Mesothelial cell of epicardium (in vitro differentiated cells): Measurements from ENCODE around the gene DMD. TPM values are rescaled to one million over a fixed set of nuclear protein-coding genes. Genes with fewer than 3 reads are reported as not detected.

Source experiments
- DNase-seq, 2 experiments: peaks; one replicate each; pipeline ENCODE4 v3.0.0; 2021; ENCODE audit warnings: low spot score in 2 of 2; ENCODE audit not compliant: unreplicated experiment in 2 of 2
- H3K27ac Mint-ChIP-seq: 2 replicates; pipeline ENCODE4 v1.8.0; 2021; ENCODE audit warnings: mixed read lengths
- H3K27me3 Mint-ChIP-seq: 2 replicates; pipeline ENCODE4 v1.8.0; 2021; ENCODE audit warnings: low read depth, mixed read lengths
- H3K36me3 Mint-ChIP-seq: 2 replicates; pipeline ENCODE4 v1.8.0; 2021; ENCODE audit warnings: mixed read lengths
- H3K4me1 Mint-ChIP-seq: 2 replicates; pipeline ENCODE4 v1.8.0; 2021; ENCODE audit warnings: mixed read lengths
- H3K4me3 Mint-ChIP-seq: 2 replicates; pipeline ENCODE4 v1.8.0; 2021; ENCODE audit warnings: mild to moderate bottlenecking, moderate library complexity, mixed read lengths
- H3K9me3 Mint-ChIP-seq: 2 replicates; pipeline ENCODE4 v1.8.0; 2021; ENCODE audit warnings: mixed read lengths
- CTCF ChIP-seq: fragments of 200-600 bp; sonication (generic); IDR thresholded peaks from one replicate; pipeline ENCODE4 v1.5.0; 2021; ENCODE audit warnings: antibody characterized with exemption; ENCODE audit not compliant: unreplicated experiment
- total RNA-seq: library from RNA; stranded (reverse); gene quantifications from 3 replicates; pipeline ENCODE4 v1.2.1, GENCODE V29; 2021

The DMD gene
- total RNA-seq, 1 donor from 2014 or later, result 79.4 TPM

- Mint-ChIP-seq H3K4me1 (no peaks in the 10 kb centered on the region), H3K4me3 (no peak overlapping the region), H3K36me3 (peaks cover 8% of the 10 kb centered on the region), H3K27me3 (no peaks in the 10 kb centered on the region), H3K27ac (no peak overlapping the region), H3K9me3 (peaks cover 11% of the 10 kb centered on the region)
- TF ChIP-seq CTCF, result no peak
- DNase-seq, result no peak
These were observed 759.2 kb downstream of the DMD start for GRCh38 chrX:32451954-32452695.

GRCh38 chrX:32448945-32449344 is 762.4 kb downstream of the DMD start:
- DNase-seq, result no peak
- Mint-ChIP-seq H3K4me1 (no peaks in the 10 kb centered on the region), H3K9me3 (peaks cover 9% of the 10 kb centered on the region), H3K4me3 (no peak overlapping the region), H3K36me3 (peaks cover 3% of the 10 kb centered on the region), H3K27ac (no peak overlapping the region), H3K27me3 (no peaks in the 10 kb centered on the region)
- TF ChIP-seq CTCF, result no peak

GRCh38 chrX:32448320-32448719 is 763.0 kb downstream of the DMD start:
- no peak for TF ChIP-seq CTCF
- peaks cover 9% of the 10 kb centered on the region for H3K9me3 Mint-ChIP-seq
- no peak overlapping the region for H3K27ac Mint-ChIP-seq
- H3K4me3 Mint-ChIP-seq, result no peak overlapping the region
- H3K36me3 Mint-ChIP-seq, result peaks cover 3% of the 10 kb centered on the region
- no peaks in the 10 kb centered on the region for H3K27me3 Mint-ChIP-seq
- DNase-seq, result no peak
- no peaks in the 10 kb centered on the region for H3K4me1 Mint-ChIP-seq

- Mint-ChIP-seq H3K9me3 (peaks cover 9% of the 10 kb centered on the region), H3K36me3 (peaks cover 2% of the 10 kb centered on the region), H3K27ac (no peak overlapping the region), H3K27me3 (no peaks in the 10 kb centered on the region), H3K4me3 (no peak overlapping the region), H3K4me1 (no peaks in the 10 kb centered on the region)
- DNase-seq, result no peak
- no peak for TF ChIP-seq CTCF
These were observed 763.7 kb downstream of the DMD start for GRCh38 chrX:32447640-32448039.

GRCh38 chrX:32443841-32444240 is 767.5 kb downstream of the DMD start:
- Mint-ChIP-seq H3K4me1 (no peaks in the 10 kb centered on the region), H3K4me3 (no peak overlapping the region), H3K27ac (no peak overlapping the region), H3K9me3 (no peaks in the 10 kb centered on the region), H3K27me3 (no peaks in the 10 kb centered on the region), H3K36me3 (no peaks in the 10 kb centered on the region)
- no peak for DNase-seq
- no peak for TF ChIP-seq CTCF
